Hepatocyte (in vitro differentiated cells): Measurements from ENCODE around the gene CDH6. TPM values are rescaled to one million over a fixed set of nuclear protein-coding genes. Genes with fewer than 3 reads are reported as not detected.
A peak's percentile ranks its signal among the peaks of the same experiment; 100 is the strongest.

Source experiments
- DNase-seq: peaks from one replicate; pipeline ENCODE4 v3.0.0-alpha.2; 2016; ENCODE audit warnings: low spot score
- H2AFZ ChIP-seq: fragments of 200-600 bp; sonication (generic); 2 replicates; pipeline ENCODE4 v1.6.0; 2016; ENCODE audit warnings: antibody characterized with exemption, mild to moderate bottlenecking
- H3K27ac ChIP-seq: fragments of 200-600 bp; sonication (generic); 2 replicates; pipeline ENCODE4 v1.5.1; 2016; ENCODE audit warnings: mild to moderate bottlenecking
- H3K27me3 ChIP-seq: fragments of 200-600 bp; sonication (generic); 2 replicates; pipeline ENCODE4 v1.6.1; 2016
- H3K36me3 ChIP-seq: fragments of 200-600 bp; sonication (generic); replicated peaks from 2 replicates; pipeline ENCODE4 v1.5.1; 2016; ENCODE audit warnings: low read depth; ENCODE audit not compliant: insufficient read depth
- H3K4me1 ChIP-seq: fragments of 200-600 bp; sonication (generic); 2 replicates; pipeline ENCODE4 v1.5.1; 2016; ENCODE audit warnings: mild to moderate bottlenecking, moderate library complexity; ENCODE audit not compliant: insufficient read depth
- H3K4me2 ChIP-seq: fragments of 200-600 bp; sonication (generic); 2 replicates; pipeline ENCODE4 v1.6.0; 2016
- H3K4me3 ChIP-seq: fragments of 200-600 bp; sonication (generic); 2 replicates; pipeline ENCODE4 v1.5.1; 2016; ENCODE audit warnings: mild to moderate bottlenecking
- H3K79me2 ChIP-seq: fragments of 200-600 bp; sonication (generic); 2 replicates; pipeline ENCODE4 v1.6.0; 2017; ENCODE audit warnings: mild to moderate bottlenecking
- H3K9me2 ChIP-seq: fragments of 200-600 bp; sonication (generic); replicated peaks from 2 replicates; pipeline ENCODE4 v1.6.0; 2017; ENCODE audit warnings: mild to moderate bottlenecking; ENCODE audit not compliant: insufficient read depth
- H3K9me3 ChIP-seq: fragments of 200-600 bp; sonication (generic); 2 replicates; pipeline ENCODE4 v1.5.1; 2016; ENCODE audit warnings: low read depth, mild to moderate bottlenecking
- H4K20me1 ChIP-seq: fragments of 200-600 bp; sonication (generic); 2 replicates; pipeline ENCODE4 v1.6.0; 2016; ENCODE audit warnings: mild to moderate bottlenecking; ENCODE audit not compliant: insufficient read depth, poor library complexity, severe bottlenecking
- EZH2 ChIP-seq: fragments of 200-600 bp; sonication (generic); IDR thresholded peaks from 2 replicates; pipeline ENCODE4 v1.6.1; 2016; ENCODE audit warnings: antibody characterized with exemption, mild to moderate bottlenecking, borderline replicate concordance
- EZH2phosphoT487 ChIP-seq: fragments of 200-600 bp; sonication (generic); IDR thresholded peaks from one replicate; pipeline ENCODE4 v1.6.1; 2018; ENCODE audit warnings: antibody characterized with exemption, mild to moderate bottlenecking, low read depth, moderate library complexity; ENCODE audit not compliant: unreplicated experiment, severe bottlenecking
- WGBS: methylation state at CpG from one replicate; pipeline ENCODE4 v1.1.6; 2016; ENCODE audit warnings: low lambda C conversion rate; ENCODE audit errors: missing lambda C conversion rate; 5-methylcytosine and 5-hydroxymethylcytosine counted together
- polyA plus RNA-seq: library from polyadenylated mRNA; unstranded; fragments of >200 nt; fragmentation: Nextera tagmentation; extraction: Ambion mirVana; gene quantifications from 2 replicates; pipeline ENCODE4 v1.2.1, GENCODE V29; 2016
- total RNA-seq: library from RNA; depleted of rRNA; stranded (reverse); fragments of >200 nt; gene quantifications from 2 replicates; pipeline ENCODE4 v1.2.3, GENCODE V29; 2014
- TF ChIP-seq, protein P1 (sequence below): fragments of 200-600 bp; sonication (generic); IDR thresholded peaks from 2 replicates; pipeline ENCODE4 v1.5.1; 2016; ENCODE audit warnings: antibody characterized with exemption, mild to moderate bottlenecking; ENCODE audit not compliant: poor library complexity

Gene CDH6
- total and polyA plus RNA-seq, 2 experiments from 2014 or later: 11.6 to 36.9 TPM

DNA sequence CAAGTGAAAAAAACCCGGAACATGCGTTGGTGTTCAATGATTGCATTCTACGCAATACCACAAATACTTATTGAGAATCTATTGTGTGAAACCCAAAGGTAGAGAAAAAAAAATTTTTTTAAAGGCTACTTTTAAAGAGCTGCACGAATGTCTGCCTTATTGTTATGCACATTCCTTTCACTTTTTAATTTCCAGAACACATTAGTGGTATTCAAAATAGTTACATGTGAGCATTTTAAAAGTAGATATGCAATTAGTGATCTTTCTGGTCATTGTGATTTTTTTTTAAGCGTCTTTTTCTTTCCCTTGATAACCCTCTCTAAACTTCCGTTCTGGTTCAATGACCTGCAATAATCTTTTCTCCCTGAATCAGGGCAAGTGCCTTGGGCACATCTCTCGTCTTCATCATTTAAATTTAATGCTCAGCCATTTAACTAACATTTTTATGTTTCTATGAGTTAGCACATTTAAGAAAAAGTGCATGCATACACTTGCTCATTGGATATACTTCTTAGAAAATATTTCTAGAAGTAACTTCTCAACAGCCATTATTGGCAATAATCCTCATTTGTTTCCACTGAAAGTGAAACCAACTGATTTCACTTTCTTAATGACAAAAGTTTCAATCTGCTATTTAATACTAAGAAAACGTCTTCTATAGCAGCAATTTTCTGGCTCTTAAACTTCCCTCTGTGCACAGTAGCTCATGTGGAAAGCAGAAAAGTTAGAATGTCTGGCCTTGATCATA, 80.3 kb downstream of the CDH6 start:
- H3K27ac ChIP-seq: no peak overlapping the region
- H3K9me3 ChIP-seq: no peaks in the 10 kb centered on the region
- DNase-seq: no peak
- no peak overlapping the region for H2AFZ ChIP-seq
- TF ChIP-seq, protein P1, sequence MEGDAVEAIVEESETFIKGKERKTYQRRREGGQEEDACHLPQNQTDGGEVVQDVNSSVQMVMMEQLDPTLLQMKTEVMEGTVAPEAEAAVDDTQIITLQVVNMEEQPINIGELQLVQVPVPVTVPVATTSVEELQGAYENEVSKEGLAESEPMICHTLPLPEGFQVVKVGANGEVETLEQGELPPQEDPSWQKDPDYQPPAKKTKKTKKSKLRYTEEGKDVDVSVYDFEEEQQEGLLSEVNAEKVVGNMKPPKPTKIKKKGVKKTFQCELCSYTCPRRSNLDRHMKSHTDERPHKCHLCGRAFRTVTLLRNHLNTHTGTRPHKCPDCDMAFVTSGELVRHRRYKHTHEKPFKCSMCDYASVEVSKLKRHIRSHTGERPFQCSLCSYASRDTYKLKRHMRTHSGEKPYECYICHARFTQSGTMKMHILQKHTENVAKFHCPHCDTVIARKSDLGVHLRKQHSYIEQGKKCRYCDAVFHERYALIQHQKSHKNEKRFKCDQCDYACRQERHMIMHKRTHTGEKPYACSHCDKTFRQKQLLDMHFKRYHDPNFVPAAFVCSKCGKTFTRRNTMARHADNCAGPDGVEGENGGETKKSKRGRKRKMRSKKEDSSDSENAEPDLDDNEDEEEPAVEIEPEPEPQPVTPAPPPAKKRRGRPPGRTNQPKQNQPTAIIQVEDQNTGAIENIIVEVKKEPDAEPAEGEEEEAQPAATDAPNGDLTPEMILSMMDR: no peak
- TF ChIP-seq EZH2 (no peak), EZH2phosphoT487 (no peak)
- H3K4me1 ChIP-seq: no peaks in the 10 kb centered on the region
- WGBS: 89% methylated on average over 8 of the region's 8 CpGs
- no peaks in the 10 kb centered on the region for H3K27me3 ChIP-seq
- H3K9me2 ChIP-seq: no peaks in the 10 kb centered on the region
- H3K4me2 ChIP-seq: no peak overlapping the region
- no peaks in the 10 kb centered on the region for H3K36me3 ChIP-seq
- H3K4me3 ChIP-seq: no peak overlapping the region
- no peaks in the 10 kb centered on the region for H3K79me2 ChIP-seq
- H4K20me1 ChIP-seq: no peaks in the 10 kb centered on the region

DNA sequence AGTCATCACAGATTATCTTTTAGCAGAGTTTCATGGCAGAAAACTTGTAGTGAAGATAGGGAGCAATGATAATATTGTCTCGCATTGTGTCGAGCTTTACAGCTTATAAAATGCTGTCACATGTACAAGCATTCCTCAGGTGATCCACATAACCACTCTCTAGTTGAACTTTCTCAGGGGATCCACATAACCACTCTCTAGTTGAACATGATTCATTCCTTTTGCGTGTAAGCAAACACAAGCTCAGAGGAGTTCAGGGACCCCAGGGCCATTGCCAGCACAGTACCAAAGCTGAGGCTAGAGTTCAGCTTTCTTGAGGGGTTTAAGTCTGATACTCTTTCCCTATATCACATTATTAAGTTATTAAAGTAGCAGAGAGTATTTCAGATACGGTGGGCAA, 86.7 kb downstream of the CDH6 start:
- TF ChIP-seq EZH2 (no peak), EZH2phosphoT487 (no peak)
- TF ChIP-seq, protein P1: no peak
- Histone ChIP-seq H3K27ac (no peak overlapping the region), H3K4me3 (no peak overlapping the region), H3K9me3 (no peaks in the 10 kb centered on the region), H2AFZ (no peak overlapping the region), H3K4me2 (no peak overlapping the region), H3K4me1 (no peaks in the 10 kb centered on the region), H3K79me2 (no peaks in the 10 kb centered on the region), H3K36me3 (no peaks in the 10 kb centered on the region), H4K20me1 (no peaks in the 10 kb centered on the region), H3K27me3 (no peaks in the 10 kb centered on the region), H3K9me2 (no peaks in the 10 kb centered on the region)
- DNase-seq: peak; percentile 4
- 84% methylated on average over 4 of the region's 4 CpGs for WGBS

DNA sequence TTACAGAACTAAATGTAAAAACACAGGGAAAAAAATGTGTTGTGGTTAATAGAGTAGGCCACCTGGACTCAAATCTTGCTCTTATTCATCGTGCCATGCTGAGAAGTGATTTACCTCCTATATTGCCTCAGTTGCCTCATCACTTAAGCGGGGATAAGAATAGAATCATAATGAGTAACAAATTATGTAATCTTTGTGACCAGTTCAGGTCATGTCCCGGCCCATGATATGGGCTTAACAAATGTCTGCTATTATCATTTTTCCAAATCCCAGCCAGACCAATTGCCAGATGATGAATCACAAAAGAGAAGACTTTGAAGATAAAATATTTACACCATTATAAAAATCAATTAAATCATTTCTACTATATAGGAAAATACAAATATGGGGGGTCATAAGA, 89.8 kb downstream of the CDH6 start:
- no peak for DNase-seq
- Histone ChIP-seq H3K4me1 (no peaks in the 10 kb centered on the region), H4K20me1 (no peaks in the 10 kb centered on the region), H3K27ac (no peak overlapping the region), H3K79me2 (no peaks in the 10 kb centered on the region), H3K4me2 (no peak overlapping the region), H2AFZ (no peak overlapping the region), H3K9me2 (no peaks in the 10 kb centered on the region), H3K4me3 (no peak overlapping the region), H3K36me3 (no peaks in the 10 kb centered on the region), H3K27me3 (no peaks in the 10 kb centered on the region), H3K9me3 (no peaks in the 10 kb centered on the region)
- WGBS: 62% methylated on average over 3 of the region's 3 CpGs
- TF ChIP-seq EZH2phosphoT487 (no peak), EZH2 (no peak)
- TF ChIP-seq, protein P1: no peak
